IPS-NIHi7 (cell line): ENCODE measurements around the gene REST.
A peak's percentile ranks its signal among the peaks of the same experiment; 100 is the strongest.
"Not testable (repeated sequence)": the region's sequence is repeated elsewhere in the genome, so short reads cannot be mapped to it uniquely, and the experiment has no call there.

Experiments
- DNase-seq: peaks from one replicate; pipeline ENCODE4 v3.0.0; 2012; ENCODE audit warnings: mixed read lengths; ENCODE audit errors: extremely low spot score

Gene REST, protein sequence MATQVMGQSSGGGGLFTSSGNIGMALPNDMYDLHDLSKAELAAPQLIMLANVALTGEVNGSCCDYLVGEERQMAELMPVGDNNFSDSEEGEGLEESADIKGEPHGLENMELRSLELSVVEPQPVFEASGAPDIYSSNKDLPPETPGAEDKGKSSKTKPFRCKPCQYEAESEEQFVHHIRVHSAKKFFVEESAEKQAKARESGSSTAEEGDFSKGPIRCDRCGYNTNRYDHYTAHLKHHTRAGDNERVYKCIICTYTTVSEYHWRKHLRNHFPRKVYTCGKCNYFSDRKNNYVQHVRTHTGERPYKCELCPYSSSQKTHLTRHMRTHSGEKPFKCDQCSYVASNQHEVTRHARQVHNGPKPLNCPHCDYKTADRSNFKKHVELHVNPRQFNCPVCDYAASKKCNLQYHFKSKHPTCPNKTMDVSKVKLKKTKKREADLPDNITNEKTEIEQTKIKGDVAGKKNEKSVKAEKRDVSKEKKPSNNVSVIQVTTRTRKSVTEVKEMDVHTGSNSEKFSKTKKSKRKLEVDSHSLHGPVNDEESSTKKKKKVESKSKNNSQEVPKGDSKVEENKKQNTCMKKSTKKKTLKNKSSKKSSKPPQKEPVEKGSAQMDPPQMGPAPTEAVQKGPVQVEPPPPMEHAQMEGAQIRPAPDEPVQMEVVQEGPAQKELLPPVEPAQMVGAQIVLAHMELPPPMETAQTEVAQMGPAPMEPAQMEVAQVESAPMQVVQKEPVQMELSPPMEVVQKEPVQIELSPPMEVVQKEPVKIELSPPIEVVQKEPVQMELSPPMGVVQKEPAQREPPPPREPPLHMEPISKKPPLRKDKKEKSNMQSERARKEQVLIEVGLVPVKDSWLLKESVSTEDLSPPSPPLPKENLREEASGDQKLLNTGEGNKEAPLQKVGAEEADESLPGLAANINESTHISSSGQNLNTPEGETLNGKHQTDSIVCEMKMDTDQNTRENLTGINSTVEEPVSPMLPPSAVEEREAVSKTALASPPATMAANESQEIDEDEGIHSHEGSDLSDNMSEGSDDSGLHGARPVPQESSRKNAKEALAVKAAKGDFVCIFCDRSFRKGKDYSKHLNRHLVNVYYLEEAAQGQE

GRCh38 chr4:56907489-56908205 lies at the start of gene REST:
Gene REST (plus strand): TSS chr4:56907900. CDS start chr4:56910639, 2,739 bp downstream.
- DNase-seq, result peak; percentile 89

- no peak for DNase-seq
Measured at GRCh38 chr4:56859841-56860240, 47.9 kb upstream of the REST start.

DNA sequence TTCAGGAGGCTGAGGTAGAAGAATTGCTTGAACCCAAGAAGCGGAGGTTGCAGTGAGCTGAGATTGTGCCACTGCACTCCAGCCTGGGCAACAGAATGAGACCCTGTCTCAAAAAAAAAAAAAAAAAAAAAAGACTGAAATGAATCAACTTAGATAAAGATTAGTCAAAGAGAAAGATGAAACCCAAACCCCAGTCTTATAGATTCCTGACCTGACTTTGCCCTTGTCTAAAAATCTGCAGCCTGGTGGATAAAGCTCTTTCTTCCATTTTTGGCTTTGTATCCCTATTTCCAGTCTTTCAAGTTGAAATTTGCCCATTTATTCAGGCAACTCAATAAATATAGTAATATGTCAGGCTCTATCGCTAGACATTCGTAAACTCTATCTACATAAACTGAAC lies 46.9 kb upstream of the REST start:
- no peak for DNase-seq

DNA sequence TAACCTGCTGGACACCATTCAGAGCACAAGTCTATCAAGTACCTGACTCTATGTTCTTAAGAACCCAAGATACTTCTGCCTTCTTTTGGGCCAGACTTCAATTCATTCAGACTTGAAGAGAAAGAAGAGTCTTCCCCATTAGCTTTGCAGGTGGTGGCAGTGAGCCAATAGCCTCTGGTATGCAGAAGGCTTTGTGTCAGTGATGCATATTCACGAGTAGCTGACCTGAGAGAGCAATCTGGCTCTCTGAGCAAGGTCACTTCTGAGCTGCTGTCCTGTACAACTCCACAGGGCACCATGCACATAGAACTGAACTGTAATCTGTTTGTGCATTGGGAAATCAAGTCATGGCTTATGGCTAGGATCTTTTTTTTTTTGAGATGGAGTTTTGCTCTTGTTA lies 46.3 kb upstream of the REST start:
- peak; percentile 53 for DNase-seq

GRCh38 chr4:56863441-56864139 lies 44.1 kb upstream of the REST start:
- DNase-seq, result no peak

- no peak for DNase-seq
Measured at GRCh38 chr4:56870946-56871345, 36.8 kb upstream of the REST start.

DNA sequence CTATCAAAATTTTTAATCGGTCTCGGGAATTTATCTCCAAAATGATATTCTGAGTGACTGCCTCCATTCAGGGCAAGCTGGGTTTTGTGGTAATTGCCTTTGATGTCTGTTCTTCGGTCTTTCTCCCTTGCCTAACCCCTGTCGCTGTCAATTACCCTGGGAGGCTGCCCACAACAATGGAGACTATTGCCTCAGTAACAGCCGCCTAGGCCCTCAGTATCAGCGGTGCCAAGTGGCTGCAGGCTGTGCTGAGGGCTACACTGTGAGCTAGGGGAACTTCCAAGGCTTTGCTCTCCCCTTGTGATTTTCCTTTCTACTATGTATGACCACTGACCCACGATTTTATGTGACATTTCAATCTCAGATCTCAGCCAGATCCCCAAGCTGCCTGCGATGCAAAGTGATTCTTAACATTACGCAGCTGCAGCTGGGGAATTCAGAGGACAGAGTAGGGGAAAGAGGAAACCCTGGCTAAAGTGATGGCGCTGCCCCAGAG lies 36.3 kb upstream of the REST start:
- peak; percentile 59 for DNase-seq

- DNase-seq, result no peak
Measured at GRCh38 chr4:56874166-56874565, 33.5 kb upstream of the REST start.

- no peak for DNase-seq
Measured at GRCh38 chr4:56874923-56875322, 32.8 kb upstream of the REST start.

DNA sequence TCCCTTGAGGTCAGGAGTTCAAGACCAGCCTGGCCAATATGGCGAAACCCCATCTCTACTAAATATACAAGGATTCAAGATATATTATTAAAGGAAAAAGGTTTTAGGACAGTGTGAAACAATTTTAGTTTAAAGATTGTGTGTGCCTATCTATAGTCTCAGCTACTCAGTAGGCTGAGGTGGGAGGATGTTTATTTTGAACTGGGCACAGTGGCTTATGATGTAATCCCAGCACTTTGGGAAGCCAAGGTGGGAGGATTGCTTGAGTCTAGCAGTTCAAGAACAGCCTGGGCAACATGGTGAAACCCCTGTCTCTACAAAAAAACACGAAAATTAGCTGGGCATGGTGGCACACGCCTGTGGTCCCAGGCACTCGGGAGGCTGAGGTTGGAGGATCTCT lies 31.4 kb upstream of the REST start:
- no peak for DNase-seq

GRCh38 chr4:56879996-56880395 lies 27.7 kb upstream of the REST start:
- DNase-seq, result no peak

DNA sequence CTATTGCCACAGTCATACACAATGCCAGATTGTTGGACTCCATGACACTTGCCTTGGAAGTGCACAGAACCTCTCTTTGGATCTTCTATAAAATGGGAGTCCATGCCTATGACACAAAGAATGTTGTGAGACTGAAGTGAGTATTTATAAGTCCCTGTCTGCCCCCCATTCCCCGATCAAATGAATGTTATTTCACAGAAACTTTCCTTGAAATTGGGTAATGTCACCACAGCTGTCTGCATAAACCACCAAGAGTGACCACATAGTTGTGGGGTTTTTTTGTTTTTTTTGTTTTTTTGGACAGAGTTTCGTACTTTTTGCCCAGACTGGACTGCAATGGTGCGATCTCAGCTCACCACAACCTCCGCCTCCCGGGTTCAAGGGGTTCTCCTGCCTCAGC lies 27.1 kb upstream of the REST start:
- DNase-seq, result no peak

DNA sequence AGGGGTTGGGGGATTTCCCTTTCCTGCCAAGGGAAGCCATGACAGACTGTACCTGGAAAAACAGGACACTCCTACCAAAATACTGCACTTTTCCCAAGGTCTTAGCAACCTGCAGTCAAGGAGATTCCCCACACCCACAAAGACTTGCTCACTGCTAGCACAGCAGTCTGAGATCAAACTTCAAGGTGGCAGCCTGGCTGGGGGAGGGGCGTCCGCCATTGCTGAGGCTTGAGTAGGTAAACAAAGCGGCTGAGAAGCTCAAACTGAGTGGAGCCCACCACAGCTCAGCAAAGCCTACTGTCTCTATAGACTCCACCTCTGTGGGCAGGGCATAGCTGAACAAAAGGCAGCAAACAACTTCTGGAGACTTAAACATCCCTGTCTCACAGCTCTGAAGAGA lies 23.2 kb upstream of the REST start:
- not testable (repeated sequence) for DNase-seq

GRCh38 chr4:56892691-56893090 lies 15.0 kb upstream of the REST start:
- no peak for DNase-seq

DNA sequence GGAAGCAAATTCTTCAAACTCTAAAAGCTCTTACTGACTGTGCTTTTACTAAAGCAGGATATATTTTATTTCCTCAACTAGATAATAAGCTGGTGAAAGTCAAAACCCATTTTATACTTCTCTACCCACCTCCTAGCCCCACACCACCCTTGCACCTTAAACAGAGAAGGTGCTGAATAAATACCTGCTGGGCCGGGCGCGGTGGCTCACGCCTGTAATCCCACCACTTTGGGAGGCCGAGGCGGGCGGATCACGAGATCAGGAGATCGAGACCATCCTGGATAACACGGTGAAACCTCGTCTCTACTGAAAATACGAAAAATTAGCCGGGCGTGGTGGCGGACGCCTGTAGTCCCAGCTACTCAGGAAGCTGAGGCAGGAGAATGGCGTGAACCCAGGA lies 9.9 kb upstream of the REST start:
- DNase-seq, result not testable (repeated sequence)

DNA sequence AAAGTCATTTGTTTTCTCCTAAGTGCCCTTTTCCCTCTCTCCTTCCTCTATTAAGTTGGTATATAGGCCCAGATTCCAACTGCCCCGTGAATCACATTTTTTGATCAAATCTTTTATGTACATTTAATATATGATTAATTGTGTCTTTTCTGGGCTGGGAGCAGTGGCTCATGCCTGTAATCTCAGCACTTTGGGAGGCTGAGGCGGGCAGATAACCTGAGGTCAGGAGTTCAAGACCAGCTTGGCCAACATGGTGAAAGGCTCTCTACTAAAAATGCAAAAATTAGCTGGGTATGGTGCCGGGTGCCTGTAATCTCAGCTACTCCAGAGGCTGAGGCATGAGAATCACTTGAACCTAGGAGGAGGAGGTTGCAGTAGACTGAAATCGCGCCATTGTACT lies 7.5 kb upstream of the REST start:
- DNase-seq, result not testable (repeated sequence)

GRCh38 chr4:56902703-56903102 lies 5.0 kb upstream of the REST start:
- DNase-seq, result no peak

GRCh38 chr4:56905796-56906195 lies 1.9 kb upstream of the REST start:
- DNase-seq, result no peak

- DNase-seq, result peak; percentile 26
Measured at GRCh38 chr4:56906489-56907393, 959 bp upstream of the REST start.
